ENCODE data around the gene CARD10. TPM values are rescaled to one million over a fixed set of nuclear protein-coding genes. Genes with fewer than 3 reads are reported as not detected.

CARD10 gene
- total RNA-seq, 1 donor from 2014 or later, result not detected

- Mint-ChIP-seq H3K27me3 (ENCODE audit: low read depth) (no peaks in the 10 kb centered on the region), H3K4me3 (ENCODE audit: low read depth) (no peak overlapping the region), H3K9me3 (no peaks in the 10 kb centered on the region), H3K4me1 (ENCODE audit: low read depth) (peaks cover 8% of the 10 kb centered on the region), H3K36me3 (ENCODE audit: low read depth) (no peaks in the 10 kb centered on the region), H3K27ac (no peak overlapping the region)
- intact Hi-C loops (cut with micrococcal nuclease), result loop anchor here (10.0 kb wide), 1 partner anchor 186 kb away; no protein-coding TSS in a partner anchor
- no peak for DNase-seq (ENCODE audit: low spot score)
Observed at GRCh38 chr22:37451218-37451617, 68.0 kb downstream of the CARD10 start.

GRCh38 chr22:37449331-37450001 lies 69.7 kb downstream of the CARD10 start:
- no peak overlapping the region for H3K4me3 Mint-ChIP-seq (ENCODE audit: low read depth)
- H3K36me3 Mint-ChIP-seq (ENCODE audit: low read depth), result no peaks in the 10 kb centered on the region
- H3K27me3 Mint-ChIP-seq (ENCODE audit: low read depth), result no peaks in the 10 kb centered on the region
- H3K9me3 Mint-ChIP-seq, result no peaks in the 10 kb centered on the region
- intact Hi-C loops (cut with micrococcal nuclease), result loop anchor here (10.0 kb wide), 1 partner anchor 185 kb away; no protein-coding TSS in a partner anchor
- no peak for DNase-seq (ENCODE audit: low spot score)
- no peak overlapping the region for H3K27ac Mint-ChIP-seq
- H3K4me1 Mint-ChIP-seq (ENCODE audit: low read depth), result peaks cover 6% of the 10 kb centered on the region

- Mint-ChIP-seq H3K4me1 (ENCODE audit: low read depth) (peaks cover 6% of the 10 kb centered on the region), H3K27me3 (ENCODE audit: low read depth) (no peaks in the 10 kb centered on the region), H3K4me3 (ENCODE audit: low read depth) (no peak overlapping the region), H3K27ac (no peak overlapping the region), H3K9me3 (no peaks in the 10 kb centered on the region), H3K36me3 (ENCODE audit: low read depth) (no peaks in the 10 kb centered on the region)
- no peak for DNase-seq (ENCODE audit: low spot score)
- intact Hi-C loops (cut with micrococcal nuclease), result no loop called here
Observed at GRCh38 chr22:37448516-37449127, 70.6 kb downstream of the CARD10 start.

GRCh38 chr22:37445501-37445900 lies 73.7 kb downstream of the CARD10 start:
- Mint-ChIP-seq H3K9me3 (peaks cover 5% of the 10 kb centered on the region), H3K36me3 (ENCODE audit: low read depth) (no peaks in the 10 kb centered on the region), H3K4me3 (ENCODE audit: low read depth) (no peak overlapping the region), H3K27ac (no peak overlapping the region), H3K4me1 (ENCODE audit: low read depth) (peaks cover 9% of the 10 kb centered on the region), H3K27me3 (ENCODE audit: low read depth) (peaks cover 3% of the 10 kb centered on the region)
- intact Hi-C loops (cut with micrococcal nuclease), result no loop called here
- no peak for DNase-seq (ENCODE audit: low spot score)

- Mint-ChIP-seq H3K27me3 (ENCODE audit: low read depth) (peaks cover 8% of the 10 kb centered on the region), H3K27ac (no peak overlapping the region), H3K4me3 (ENCODE audit: low read depth) (no peak overlapping the region), H3K4me1 (ENCODE audit: low read depth) (peaks cover 5% of the 10 kb centered on the region), H3K9me3 (peaks cover 5% of the 10 kb centered on the region), H3K36me3 (ENCODE audit: low read depth) (no peaks in the 10 kb centered on the region)
- intact Hi-C loops (cut with micrococcal nuclease), result no loop called here
- no peak for DNase-seq (ENCODE audit: low spot score)
Observed at GRCh38 chr22:37443977-37444376, 75.2 kb downstream of the CARD10 start.

- intact Hi-C loops (cut with micrococcal nuclease), result no loop called here
- no peak for DNase-seq (ENCODE audit: low spot score)
- H3K36me3 Mint-ChIP-seq (ENCODE audit: low read depth), result no peaks in the 10 kb centered on the region
- H3K27me3 Mint-ChIP-seq (ENCODE audit: low read depth), result peaks cover 10% of the 10 kb centered on the region
- peaks cover 5% of the 10 kb centered on the region for H3K4me1 Mint-ChIP-seq (ENCODE audit: low read depth)
- no peak overlapping the region for H3K4me3 Mint-ChIP-seq (ENCODE audit: low read depth)
- no peak overlapping the region for H3K27ac Mint-ChIP-seq
- peaks cover 5% of the 10 kb centered on the region for H3K9me3 Mint-ChIP-seq
Observed at GRCh38 chr22:37443086-37443485, 76.1 kb downstream of the CARD10 start.

- intact Hi-C loops (cut with micrococcal nuclease), result no loop called here
- H3K9me3 Mint-ChIP-seq, result peaks cover 5% of the 10 kb centered on the region
- H3K27ac Mint-ChIP-seq, result no peak overlapping the region
- peaks cover 5% of the 10 kb centered on the region for H3K4me1 Mint-ChIP-seq (ENCODE audit: low read depth)
- peaks cover 10% of the 10 kb centered on the region for H3K27me3 Mint-ChIP-seq (ENCODE audit: low read depth)
- no peak overlapping the region for H3K4me3 Mint-ChIP-seq (ENCODE audit: low read depth)
- no peak for DNase-seq (ENCODE audit: low spot score)
- no peaks in the 10 kb centered on the region for H3K36me3 Mint-ChIP-seq (ENCODE audit: low read depth)
Observed at GRCh38 chr22:37442537-37442936, 76.7 kb downstream of the CARD10 start.

DNA sequence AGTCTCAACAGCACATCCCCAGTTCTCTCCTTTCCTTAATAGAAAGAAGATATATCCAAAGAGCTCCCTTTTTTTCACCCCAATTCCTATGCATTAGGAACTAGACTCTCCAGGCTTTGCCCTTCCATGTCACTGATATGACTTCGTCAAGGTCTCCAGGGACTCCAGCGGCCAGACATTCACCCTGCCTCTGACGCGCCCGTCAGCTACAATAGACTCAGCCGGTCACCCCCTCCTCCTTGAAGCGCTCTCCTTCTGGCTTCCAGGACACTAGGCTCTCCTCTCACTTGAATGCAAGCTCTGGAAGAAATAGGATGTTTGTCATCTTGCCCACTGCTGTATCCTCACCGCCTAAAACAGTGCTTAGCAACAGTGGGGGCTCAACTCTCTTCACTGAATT lies 77.1 kb downstream of the CARD10 start:
- H3K36me3 Mint-ChIP-seq (ENCODE audit: low read depth), result no peaks in the 10 kb centered on the region
- H3K27ac Mint-ChIP-seq, result no peak overlapping the region
- intact Hi-C loops (cut with micrococcal nuclease), result no loop called here
- peaks cover 5% of the 10 kb centered on the region for H3K9me3 Mint-ChIP-seq
- H3K27me3 Mint-ChIP-seq (ENCODE audit: low read depth), result peaks cover 10% of the 10 kb centered on the region
- peaks cover 5% of the 10 kb centered on the region for H3K4me1 Mint-ChIP-seq (ENCODE audit: low read depth)
- DNase-seq (ENCODE audit: low spot score), result no peak
- no peak overlapping the region for H3K4me3 Mint-ChIP-seq (ENCODE audit: low read depth)

- Mint-ChIP-seq H3K27ac (no peak overlapping the region), H3K9me3 (peaks cover 5% of the 10 kb centered on the region)
Observed at GRCh38 chr22:37440875-37441274, 78.3 kb downstream of the CARD10 start.

More at GRCh38 chr22:37440875-37441274, 78.3 kb downstream of the CARD10 start:
- Mint-ChIP-seq H3K4me1 (ENCODE audit: low read depth) (peaks cover 5% of the 10 kb centered on the region), H3K27me3 (ENCODE audit: low read depth) (peaks cover 10% of the 10 kb centered on the region), H3K4me3 (ENCODE audit: low read depth) (no peak overlapping the region), H3K36me3 (ENCODE audit: low read depth) (no peaks in the 10 kb centered on the region)
- no peak for DNase-seq (ENCODE audit: low spot score)
- intact Hi-C loops (cut with micrococcal nuclease), result no loop called here

Other genes with a start within 250 kb of the CARD10 start
- gene CYTH4, start 236.9 kb downstream of the CARD10 start, total RNA-seq, result 45.9 and 49.8 TPM in 2 replicates
- gene ELFN2, start 91.9 kb downstream of the CARD10 start, total RNA-seq, result 0.11 TPM in 2 replicates
- 166 and 168 TPM in 2 replicates for gene MFNG, start 33.0 kb downstream of the CARD10 start, total RNA-seq
- gene CDC42EP1, start 41.1 kb upstream of the CARD10 start, total RNA-seq, result 0.74 and 1.1 TPM in 2 replicates
- gene LGALS2, start 60.7 kb upstream of the CARD10 start, total RNA-seq, result not detected in 2 replicates
- gene GGA1, start 89.4 kb upstream of the CARD10 start, total RNA-seq, result 69.3 and 71.2 TPM in 2 replicates
- gene SH3BP1, start 120.3 kb upstream of the CARD10 start, total RNA-seq, result 117 and 122 TPM in 2 replicates
- 40.1 and 41.9 TPM in 2 replicates for gene PDXP, start 139.3 kb upstream of the CARD10 start, total RNA-seq
- 892 and 921 TPM in 2 replicates for gene LGALS1, start 156.2 kb upstream of the CARD10 start, total RNA-seq
- gene NOL12, start 166.9 kb upstream of the CARD10 start, total RNA-seq, result 55.4 and 60.6 TPM in 2 replicates
- gene TRIOBP, start 177.6 kb upstream of the CARD10 start, total RNA-seq, result 37.2 and 43.3 TPM in 2 replicates